ENCODE data around the gene DNAJA4.
"Not testable (repeated sequence)": the region's sequence is repeated elsewhere in the genome, so short reads cannot be mapped to it uniquely, and the experiment has no call there.

Gene DNAJA4

GRCh38 chr15:78244101-78244500 is 20.3 kb upstream of the DNAJA4 start:
- DNase-seq (ENCODE audit: low read depth) = no peak

DNA sequence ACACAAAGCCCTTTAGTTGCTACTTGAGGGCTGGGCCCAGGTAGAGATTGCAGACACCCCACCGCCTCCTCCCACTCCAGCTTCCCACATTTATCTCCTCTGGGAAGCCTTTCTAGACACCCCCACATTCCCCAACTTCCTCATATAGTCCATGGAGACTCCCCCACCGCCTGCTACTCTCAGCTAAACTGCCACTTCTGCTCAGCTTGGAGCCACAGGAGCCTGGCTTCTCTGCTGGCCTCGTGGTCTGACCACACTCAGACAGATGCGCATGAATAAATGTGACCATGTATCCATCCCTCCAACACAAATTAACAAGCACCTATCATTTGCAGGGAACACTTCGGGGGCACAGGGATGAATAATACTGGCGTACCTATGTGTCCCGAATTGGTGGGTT is 19.5 kb upstream of the DNAJA4 start:
- DNase-seq (ENCODE audit: low read depth) = no peak

DNA sequence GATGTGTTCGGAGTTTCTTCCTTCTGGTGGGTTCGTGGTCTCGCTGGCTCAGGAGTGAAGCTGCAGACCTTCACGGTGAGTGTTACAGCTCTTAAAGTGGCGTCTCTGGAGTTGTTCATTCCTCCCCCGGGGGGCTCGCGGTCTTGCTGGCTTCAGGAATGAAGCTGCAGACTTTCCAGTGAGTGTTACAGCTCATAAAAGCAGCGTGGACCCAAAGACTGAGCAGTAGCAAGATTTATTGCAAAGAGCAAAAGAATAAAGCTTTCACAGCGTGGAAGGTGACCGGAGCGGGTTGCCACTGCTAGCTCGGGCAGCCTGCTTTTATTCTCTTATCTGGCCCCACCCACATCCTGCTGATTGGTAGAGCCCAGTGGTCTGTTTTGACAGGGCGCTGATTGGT is 19.0 kb upstream of the DNAJA4 start:
- not testable (repeated sequence) for DNase-seq (ENCODE audit: low read depth)

DNA sequence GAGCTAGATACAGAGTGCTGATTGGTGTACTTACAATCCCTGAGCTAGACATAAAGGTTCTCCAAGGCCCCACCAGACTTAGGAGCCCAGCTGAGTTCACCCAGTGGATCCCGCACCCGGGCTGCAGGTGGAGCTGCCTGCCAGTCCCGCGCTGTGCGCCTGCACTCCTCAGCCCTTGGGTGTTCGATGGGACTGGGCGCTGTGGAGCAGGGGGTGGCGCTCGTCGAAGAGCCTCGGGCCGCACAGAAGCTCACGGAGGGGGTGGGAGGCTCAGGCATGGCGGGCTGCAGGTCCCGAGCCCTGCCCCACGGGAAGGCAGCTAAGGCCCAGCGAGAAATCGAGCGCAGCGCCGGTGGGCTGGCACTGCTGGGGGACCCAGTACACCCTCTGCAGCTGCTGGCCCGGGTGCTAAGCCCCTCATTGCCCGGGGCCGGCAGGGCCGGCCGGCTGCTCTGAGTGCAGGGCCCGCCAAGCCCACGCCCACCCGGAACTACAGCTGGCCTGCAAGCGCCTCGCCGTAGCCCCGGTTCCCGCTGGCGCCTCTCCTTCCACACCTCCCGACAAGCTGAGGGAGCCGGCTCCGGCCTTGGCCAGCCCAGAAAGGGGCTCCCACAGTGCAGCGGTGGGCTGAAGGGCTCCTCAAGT is 18.3 kb upstream of the DNAJA4 start:
- DNase-seq (ENCODE audit: low read depth) = not testable (repeated sequence)

- DNase-seq (ENCODE audit: low read depth) = no peak
Measured at GRCh38 chr15:78247911-78248310, 16.5 kb upstream of the DNAJA4 start.

DNA sequence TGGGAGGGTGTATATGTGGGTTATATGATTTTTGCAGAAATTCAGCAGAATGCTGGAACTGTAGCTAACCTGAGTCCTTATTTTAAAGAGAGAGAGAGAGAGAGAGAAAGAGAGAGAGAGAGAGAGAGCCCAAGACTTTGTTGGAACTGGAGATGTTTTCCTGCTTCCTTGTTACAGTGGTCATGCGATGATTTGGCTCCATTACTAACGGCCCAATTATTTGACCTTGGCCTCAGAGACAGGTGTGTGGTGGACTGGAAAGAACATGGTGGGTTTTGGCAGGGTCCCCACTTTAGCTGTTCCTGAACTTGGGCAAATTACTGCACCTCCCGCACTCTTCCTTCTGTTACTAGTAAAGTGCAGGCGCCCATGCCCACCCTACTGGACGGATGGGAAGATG is 15.2 kb upstream of the DNAJA4 start:
- no peak for DNase-seq (ENCODE audit: low read depth)

DNA sequence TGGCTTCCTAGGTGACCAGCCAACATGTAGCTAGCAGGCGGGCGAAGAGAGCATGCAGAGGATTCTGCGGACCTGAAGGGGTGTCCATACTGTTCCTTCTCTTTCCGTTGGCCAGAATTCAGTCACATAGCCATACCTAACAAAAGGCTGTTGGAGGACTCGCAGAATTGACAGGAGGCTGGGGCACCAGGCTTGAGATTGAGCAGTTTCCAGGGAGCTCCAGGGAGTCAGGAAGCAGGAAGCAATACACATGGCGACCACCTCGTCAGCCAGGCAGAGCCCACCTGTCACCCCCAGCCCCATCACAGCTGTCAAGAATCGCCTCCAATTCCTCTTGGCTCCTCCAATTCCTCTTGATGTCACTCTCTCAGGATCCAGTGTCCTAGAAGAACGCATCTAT is 13.2 kb upstream of the DNAJA4 start:
- no peak for DNase-seq (ENCODE audit: low read depth)

GRCh38 chr15:78255421-78256043 is 8.8 kb upstream of the DNAJA4 start:
- DNase-seq (ENCODE audit: low read depth) = no peak

GRCh38 chr15:78256044-78256437 is 8.3 kb upstream of the DNAJA4 start:
- DNase-seq (ENCODE audit: low read depth) = no peak

- DNase-seq (ENCODE audit: low read depth) = no peak
Measured at GRCh38 chr15:78257681-78258080, 6.7 kb upstream of the DNAJA4 start.

- no peak for DNase-seq (ENCODE audit: low read depth)
Measured at GRCh38 chr15:78259232-78259631, 5.1 kb upstream of the DNAJA4 start.

DNA sequence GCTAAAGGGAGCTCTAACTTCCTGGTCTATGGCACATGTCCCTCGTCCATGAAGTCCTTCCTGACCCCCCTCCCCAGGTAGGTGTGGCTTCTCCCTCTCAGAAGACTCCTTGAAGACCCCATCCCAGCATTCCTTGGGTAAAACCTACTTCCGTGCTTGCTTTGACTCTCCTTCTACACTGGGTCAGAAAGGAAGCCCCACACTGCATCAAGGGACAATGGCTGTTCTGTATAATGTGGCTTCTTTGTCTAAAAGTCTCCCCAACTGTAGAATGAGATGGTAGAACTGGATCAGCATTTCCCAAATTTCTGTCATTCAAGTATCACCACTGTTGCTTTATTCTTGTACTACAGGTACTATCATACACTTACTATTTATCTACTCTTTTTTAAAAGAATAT is 3.9 kb upstream of the DNAJA4 start:
- no peak for DNase-seq (ENCODE audit: low read depth)

- no peak for DNase-seq (ENCODE audit: low read depth)
Measured at GRCh38 chr15:78261062-78261461, 3.3 kb upstream of the DNAJA4 start.

DNA sequence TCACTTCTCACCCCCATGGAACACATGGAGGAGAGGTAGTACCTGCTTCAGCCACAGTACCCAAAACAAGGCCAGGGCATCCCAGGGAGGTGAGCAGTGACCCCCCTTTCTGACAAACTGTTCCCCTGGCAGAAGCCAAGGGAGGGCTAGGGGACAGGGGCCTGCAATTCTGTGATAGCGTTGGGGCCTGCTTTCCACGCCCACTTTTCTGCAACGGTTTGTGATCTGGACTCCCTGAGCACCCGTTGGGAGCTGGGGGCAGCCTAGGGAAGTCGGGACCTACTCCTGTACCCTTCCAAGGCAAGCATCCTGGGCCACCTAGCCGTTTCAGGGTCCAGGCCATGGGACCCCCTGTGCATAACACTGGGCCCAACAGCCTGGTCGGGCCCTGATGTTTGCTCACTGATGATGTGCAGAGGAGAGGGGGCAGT is 996 bp upstream of the DNAJA4 start:
- DNase-seq (ENCODE audit: low read depth) = no peak

GRCh38 chr15:78263907-78264303 is 457 bp upstream of the DNAJA4 start:
- DNase-seq (ENCODE audit: low read depth) = no peak

GRCh38 chr15:78265137-78265460 is 737 bp downstream of the DNAJA4 start:
- no peak for DNase-seq (ENCODE audit: low read depth)

DNA sequence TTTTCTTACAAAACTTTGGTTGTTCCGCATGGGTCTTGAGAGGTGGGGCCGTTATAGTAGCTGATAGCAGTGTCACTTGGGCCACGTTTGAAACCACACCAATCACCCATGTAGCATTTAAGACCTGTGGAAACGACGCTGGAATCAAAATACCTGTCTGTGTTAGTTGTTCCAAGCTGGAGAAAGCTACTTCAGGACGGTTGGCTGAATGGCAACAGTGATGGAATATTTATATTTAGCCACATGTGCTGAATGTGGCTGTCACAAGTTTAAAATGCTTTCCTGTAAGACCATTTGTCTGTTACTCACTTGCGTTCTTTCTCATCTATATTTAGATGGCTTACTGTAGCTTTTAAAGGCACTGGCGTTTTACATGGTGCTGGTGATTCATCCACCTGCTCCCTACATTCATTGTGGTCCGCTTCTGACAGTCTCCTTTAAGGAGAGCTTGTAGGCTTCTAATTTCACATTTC is 1.4 kb downstream of the DNAJA4 start:
- DNase-seq (ENCODE audit: low read depth) = no peak

GRCh38 chr15:78266229-78266628 is 1.9 kb downstream of the DNAJA4 start:
- DNase-seq (ENCODE audit: low read depth) = no peak

DNA sequence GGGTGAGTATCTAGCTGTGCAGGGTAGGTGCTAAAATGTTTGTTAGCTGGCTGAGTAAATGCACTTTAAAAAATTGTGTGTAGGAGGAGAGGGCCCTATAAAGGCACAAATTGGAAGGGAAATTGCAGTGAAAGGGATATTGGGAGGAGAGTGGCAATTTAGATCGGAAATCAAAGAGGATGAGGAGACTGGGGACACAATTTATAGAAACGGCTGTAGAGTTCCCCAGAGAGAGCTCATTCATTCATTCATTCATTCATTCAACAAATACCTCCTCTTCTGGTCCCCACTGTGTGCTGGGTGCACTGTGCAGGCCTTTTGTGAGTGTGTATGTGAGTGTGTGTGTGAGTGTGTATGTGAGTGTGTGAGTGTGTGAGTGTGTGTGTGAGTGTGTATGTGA is 2.4 kb downstream of the DNAJA4 start:
- DNase-seq (ENCODE audit: low read depth) = no peak

DNA sequence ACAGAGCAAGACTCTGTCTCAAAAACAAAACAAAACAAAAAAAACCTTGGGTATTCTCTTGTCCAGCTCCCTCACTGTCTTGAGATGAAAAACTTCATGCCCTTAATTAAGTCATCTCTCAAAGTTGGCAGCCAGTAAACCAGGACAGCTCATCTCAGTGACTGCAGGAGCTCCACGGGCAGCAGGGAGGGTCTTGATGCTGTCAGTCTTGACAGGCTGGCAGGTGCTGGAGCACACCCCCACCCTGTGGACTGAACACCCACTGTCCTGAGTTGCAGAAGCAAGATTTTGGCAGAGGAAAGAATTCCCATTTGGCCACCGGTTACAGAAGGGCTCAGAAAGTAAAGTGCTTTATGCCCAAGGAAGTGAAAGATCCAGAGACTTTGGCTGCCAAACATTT is 8.0 kb downstream of the DNAJA4 start:
- DNase-seq (ENCODE audit: low read depth) = no peak

DNA sequence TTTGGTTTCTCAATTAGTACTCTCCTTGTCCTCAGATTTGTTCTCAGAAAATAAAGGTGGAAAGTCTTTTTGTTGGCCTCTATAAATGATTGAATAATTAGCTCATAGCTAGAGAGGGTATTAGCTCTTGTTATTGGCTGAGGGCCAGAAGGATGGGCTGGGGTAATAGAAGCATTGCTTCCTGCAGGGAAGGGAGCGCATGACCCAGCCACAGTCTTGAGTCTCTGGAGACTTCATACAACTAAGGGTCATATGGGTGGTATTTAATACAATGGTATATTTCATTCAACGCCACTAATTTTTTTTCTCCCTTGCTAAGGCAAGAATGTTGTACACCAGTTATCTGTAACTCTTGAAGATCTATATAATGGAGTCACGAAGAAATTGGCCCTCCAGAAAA is 8.4 kb downstream of the DNAJA4 start:
- no peak for DNase-seq (ENCODE audit: low read depth)

GRCh38 chr15:78274994-78275393 is 10.6 kb downstream of the DNAJA4 start:
- no peak for DNase-seq (ENCODE audit: low read depth)

- DNase-seq (ENCODE audit: low read depth) = no peak
Measured at GRCh38 chr15:78276064-78276943, 11.9 kb downstream of the DNAJA4 start.
